Peyer's patch (tissue), 4 donors: ENCODE results near the gene RNH1. TPM values are rescaled to one million over a fixed set of nuclear protein-coding genes. Genes with fewer than 3 reads are reported as not detected.

Experiments used
- DNase-seq, 3 donors: peaks; one replicate each; pipeline ENCODE4 v3.0.0-alpha.2; 2017 to 2019
- H3K27ac ChIP-seq, 4 donors: fragments of 200-600 bp; sonication (generic); one replicate each; pipeline ENCODE4 v1.5.1; 2016 to 2019
- H3K27me3 ChIP-seq, 2 donors: fragments of 200-600 bp; sonication (generic); one replicate each; pipeline ENCODE4 v1.5.1; 2019
- H3K36me3 ChIP-seq, 3 donors: fragments of 200-600 bp; sonication (generic); one replicate each; pipeline ENCODE4 v1.5.1; 2016 to 2019
- H3K4me1 ChIP-seq, 4 donors: fragments of 200-600 bp; sonication (generic); one replicate each; pipeline ENCODE4 v1.5.1; 2016 to 2019
- H3K4me3 ChIP-seq, 4 donors: fragments of 200-600 bp; sonication (generic); 1 replicate in 3 of 4; 2 replicates in 1 of 4; pipeline ENCODE4 v1.5.1; 2016 to 2019; ENCODE audit warnings: mild to moderate bottlenecking in 1 of 4
- H3K9me3 ChIP-seq, 4 donors: fragments of 200-600 bp; sonication (generic); one replicate each; pipeline ENCODE4 v1.5.1; 2016 to 2019; ENCODE audit warnings: mild to moderate bottlenecking in 1 of 4
- POLR2A ChIP-seq, 2 donors: fragments of 450-650 bp; IDR thresholded peaks; one replicate each; pipeline ENCODE4 v1.5.1; 2017; ENCODE audit warnings: antibody characterized with exemption in 2 of 2, mild to moderate bottlenecking in 2 of 2, moderate library complexity in 2 of 2
- total RNA-seq, 4 donors: library from RNA; depleted of rRNA; stranded (reverse); fragments of >200 nt; gene quantifications; one replicate each; pipeline ENCODE4 v1.1.0, GENCODE V29; 2016
- TF ChIP-seq, protein P1 (sequence below), 6 experiments: fragments of 450-650 bp in 4 of 6; fragments of 200-600 bp in 2 of 6; sonication (generic) in 1 of 6; IDR thresholded peaks; one replicate each; pipeline ENCODE4 v1.5.1; 2017 to 2019; ENCODE audit warnings: antibody characterized with exemption in 6 of 6, mild to moderate bottlenecking in 3 of 6, moderate library complexity in 1 of 6

RNH1 gene
- total RNA-seq, 4 donors from 2014 or later = 130 to 157 (median 137) TPM

DNA sequence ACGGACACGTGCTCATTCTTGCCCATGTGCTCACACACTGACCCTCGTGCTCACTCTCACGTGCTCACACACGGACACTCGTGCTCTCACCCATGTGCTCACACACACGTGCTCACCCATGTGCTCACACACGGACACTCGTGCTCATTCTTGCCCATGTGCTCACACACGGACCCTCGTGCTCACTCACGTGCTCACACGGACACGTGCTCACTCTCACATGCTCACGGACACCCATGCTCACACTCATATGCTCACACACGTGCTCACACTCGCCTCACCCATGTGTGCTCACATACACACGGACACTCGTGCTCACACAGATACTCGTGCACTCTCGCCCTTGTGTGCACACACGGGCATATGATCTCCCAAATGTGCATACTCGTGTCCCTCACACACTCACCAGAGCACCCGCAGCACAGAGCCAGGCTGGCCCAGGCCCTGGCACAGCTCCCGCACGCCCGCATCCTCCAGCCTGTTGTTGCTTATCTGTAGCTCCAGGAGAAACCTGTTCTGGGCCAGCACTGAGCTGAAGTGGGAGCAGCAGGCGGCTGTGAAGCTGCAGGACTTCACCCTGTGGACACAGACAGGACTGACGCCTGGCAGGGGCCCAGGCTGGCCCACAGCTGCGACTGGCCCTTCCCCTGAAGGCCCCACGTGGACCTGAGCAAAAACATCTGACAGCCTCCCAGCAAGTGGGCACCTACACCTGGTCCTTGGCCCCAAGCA, 9.3 kb downstream of the RNH1 start:
- Histone ChIP-seq H3K36me3 (peaks cover 0 to 88% (median 0%) of the 10 kb centered on the region in 3 donors), H3K4me3 (no peak overlapping the region), H3K9me3 (no peaks in the 10 kb centered on the region), H3K4me1 (peaks cover 0 to 5% (median 1%) of the 10 kb centered on the region in 4 donors), H3K27ac (no peak overlapping the region), H3K27me3 (no peaks in the 10 kb centered on the region)
- DNase-seq = no peak
- no peak for TF ChIP-seq POLR2A (IDR thresholded peaks at IDR 0.05)
- TF ChIP-seq, protein P1, sequence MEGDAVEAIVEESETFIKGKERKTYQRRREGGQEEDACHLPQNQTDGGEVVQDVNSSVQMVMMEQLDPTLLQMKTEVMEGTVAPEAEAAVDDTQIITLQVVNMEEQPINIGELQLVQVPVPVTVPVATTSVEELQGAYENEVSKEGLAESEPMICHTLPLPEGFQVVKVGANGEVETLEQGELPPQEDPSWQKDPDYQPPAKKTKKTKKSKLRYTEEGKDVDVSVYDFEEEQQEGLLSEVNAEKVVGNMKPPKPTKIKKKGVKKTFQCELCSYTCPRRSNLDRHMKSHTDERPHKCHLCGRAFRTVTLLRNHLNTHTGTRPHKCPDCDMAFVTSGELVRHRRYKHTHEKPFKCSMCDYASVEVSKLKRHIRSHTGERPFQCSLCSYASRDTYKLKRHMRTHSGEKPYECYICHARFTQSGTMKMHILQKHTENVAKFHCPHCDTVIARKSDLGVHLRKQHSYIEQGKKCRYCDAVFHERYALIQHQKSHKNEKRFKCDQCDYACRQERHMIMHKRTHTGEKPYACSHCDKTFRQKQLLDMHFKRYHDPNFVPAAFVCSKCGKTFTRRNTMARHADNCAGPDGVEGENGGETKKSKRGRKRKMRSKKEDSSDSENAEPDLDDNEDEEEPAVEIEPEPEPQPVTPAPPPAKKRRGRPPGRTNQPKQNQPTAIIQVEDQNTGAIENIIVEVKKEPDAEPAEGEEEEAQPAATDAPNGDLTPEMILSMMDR (IDR thresholded peaks at IDR 0.05) = no peak

DNA sequence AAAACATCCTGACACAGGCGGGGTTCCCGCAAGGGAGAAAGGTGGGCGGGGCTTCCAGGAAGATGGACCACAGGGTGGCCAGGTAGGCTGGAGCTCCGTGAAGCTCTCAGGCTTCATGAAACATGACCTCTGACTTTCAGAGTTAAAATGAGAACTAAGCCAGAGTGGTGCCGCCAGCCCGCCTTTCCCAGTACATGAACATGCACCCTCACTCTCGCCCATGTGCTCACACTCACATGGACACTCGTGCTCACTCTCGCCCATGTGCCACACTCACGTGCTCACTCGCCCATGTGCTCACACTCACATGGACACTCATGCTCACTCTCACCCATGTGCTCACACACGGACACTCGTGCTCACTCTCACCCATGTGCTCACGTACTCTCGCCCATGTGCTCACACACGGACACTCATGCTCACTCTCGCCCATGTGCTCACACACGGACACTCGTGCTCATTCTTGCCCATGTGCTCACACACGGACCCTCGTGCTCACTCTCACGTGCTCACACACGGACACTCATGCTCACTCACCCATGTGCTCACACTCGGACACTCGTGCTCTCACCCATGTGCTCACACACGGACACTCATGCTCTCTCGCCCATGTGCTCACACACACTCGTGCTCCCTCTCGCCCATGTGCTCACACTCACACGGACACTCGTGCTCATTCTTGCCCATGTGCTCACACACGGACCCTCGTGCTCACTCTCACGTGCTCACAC, 10.0 kb downstream of the RNH1 start:
- Histone ChIP-seq H3K36me3 (peaks cover 0 to 89% (median 0%) of the 10 kb centered on the region in 3 donors), H3K27me3 (no peaks in the 10 kb centered on the region), H3K4me1 (no peaks in the 10 kb centered on the region), H3K27ac (no peak overlapping the region), H3K4me3 (no peak overlapping the region), H3K9me3 (no peaks in the 10 kb centered on the region)
- no peak for DNase-seq
- TF ChIP-seq, protein P1 (IDR thresholded peaks at IDR 0.05) = no peak
- TF ChIP-seq POLR2A (IDR thresholded peaks at IDR 0.05) = no peak

DNA sequence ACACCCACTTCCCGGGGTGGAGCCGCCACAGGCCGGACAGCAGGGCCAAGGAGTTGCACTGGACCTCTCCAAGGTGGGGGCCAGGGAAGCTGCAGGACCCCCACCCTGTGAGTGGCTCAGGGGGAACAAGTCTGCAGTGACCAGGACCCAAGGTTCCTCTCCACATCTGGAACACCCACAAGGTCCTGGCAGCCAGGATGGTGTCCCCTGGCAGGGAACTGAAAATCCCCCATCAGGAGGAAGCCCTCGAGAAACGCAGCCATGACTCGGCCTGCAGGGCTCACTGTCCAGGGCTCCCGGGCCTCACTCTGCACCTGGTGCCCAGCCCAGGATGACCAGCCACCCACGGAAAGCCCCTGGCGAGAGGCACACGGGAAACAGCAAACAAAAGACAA, 11.5 kb downstream of the RNH1 start:
- no peak overlapping the region for H3K4me3 ChIP-seq
- H3K36me3 ChIP-seq = peaks cover 0 to 74% (median 0%) of the 10 kb centered on the region in 3 donors
- TF ChIP-seq, protein P1 (IDR thresholded peaks at IDR 0.05) = no peak
- no peak for TF ChIP-seq POLR2A (IDR thresholded peaks at IDR 0.05)
- no peaks in the 10 kb centered on the region for H3K9me3 ChIP-seq
- DNase-seq = no peak
- no peak overlapping the region for H3K27ac ChIP-seq
- no peaks in the 10 kb centered on the region for H3K4me1 ChIP-seq
- H3K27me3 ChIP-seq = no peaks in the 10 kb centered on the region

DNA sequence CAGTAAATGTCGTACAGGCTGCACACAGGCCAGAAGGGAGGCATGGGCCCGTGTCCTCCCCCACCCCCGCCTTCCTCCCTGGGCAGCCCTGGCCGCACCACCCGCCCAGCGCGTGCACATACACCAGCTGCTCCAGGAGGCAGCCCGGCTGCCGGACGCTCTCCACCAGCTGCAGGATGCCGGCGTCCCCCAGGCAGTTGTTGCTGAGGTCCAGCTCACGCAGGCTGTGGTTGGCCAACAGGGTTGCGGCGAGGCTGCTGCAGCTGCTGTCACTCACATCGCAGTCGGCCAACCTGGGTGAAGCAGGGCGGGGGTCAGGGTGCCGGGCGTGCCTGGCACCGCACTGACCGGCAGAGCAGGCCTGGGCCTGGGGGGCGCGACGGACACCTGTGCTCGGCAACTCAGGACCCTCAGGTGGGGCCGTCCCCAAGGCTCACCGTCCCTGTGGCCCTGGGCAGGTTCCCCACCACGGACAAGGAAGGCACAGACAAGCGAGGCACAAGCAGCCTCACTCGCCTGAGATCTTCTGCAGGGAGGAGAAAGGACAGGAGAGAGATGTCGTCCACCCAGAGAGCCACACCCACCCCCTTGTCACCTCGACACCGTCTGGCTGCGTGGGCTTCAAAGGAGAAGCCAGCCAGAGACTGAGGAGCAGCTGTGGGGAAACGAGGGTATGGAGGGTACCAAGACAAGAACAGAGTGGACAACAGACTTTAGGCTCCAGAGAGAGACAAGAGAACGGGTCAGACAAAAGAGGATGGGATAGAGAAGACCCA, 12.1 kb downstream of the RNH1 start:
- Histone ChIP-seq H3K27me3 (no peaks in the 10 kb centered on the region), H3K36me3 (peaks cover 0 to 73% (median 0%) of the 10 kb centered on the region in 3 donors), H3K4me3 (no peak overlapping the region), H3K27ac (no peak overlapping the region), H3K9me3 (no peaks in the 10 kb centered on the region), H3K4me1 (no peaks in the 10 kb centered on the region)
- TF ChIP-seq, protein P1 (IDR thresholded peaks at IDR 0.05) = no peak
- TF ChIP-seq POLR2A (IDR thresholded peaks at IDR 0.05) = no peak
- DNase-seq = no peak

DNA sequence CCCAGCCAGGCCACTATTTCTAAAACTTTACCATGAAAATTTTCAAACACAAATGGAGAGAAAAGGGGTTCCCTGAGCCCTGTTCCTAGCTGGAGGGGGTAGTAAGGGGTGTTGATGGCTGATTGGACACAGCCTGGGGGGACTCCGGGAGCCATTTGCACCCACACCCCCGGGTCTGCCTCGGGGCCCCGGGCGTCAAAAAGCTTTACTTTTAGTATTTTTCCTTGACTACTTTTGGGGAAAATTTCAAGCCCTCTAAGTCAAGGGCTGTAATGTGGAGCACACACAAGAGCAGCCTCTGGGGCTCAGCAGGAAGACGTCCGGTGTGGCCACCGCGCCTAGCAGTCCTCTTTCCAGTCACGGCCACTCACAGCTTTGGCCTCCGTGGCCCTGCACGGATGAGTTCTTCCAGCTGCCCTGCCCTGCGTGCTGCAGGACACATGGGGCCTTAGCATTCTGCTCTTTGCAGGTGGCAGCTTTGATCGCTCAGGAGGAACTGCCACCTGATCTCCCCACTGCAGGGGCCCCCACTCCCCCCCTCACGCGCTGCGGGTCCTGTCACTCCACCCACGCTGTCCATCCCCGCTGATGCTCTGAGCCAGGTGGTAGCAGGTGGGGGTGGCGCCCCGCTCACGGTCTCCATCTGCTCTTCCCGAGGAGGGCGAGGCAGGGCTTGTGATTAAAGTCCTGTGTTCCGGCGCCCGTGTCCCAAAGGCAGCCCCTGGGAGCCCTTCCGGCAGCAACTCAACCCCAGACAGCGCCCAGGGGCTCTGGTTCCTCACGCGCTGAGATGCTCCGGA, 14.4 kb downstream of the RNH1 start:
- Histone ChIP-seq H3K9me3 (no peaks in the 10 kb centered on the region), H3K36me3 (peaks cover 0 to 58% (median 0%) of the 10 kb centered on the region in 3 donors), H3K4me3 (no peak overlapping the region), H3K27me3 (no peaks in the 10 kb centered on the region), H3K4me1 (no peaks in the 10 kb centered on the region), H3K27ac (no peak overlapping the region)
- TF ChIP-seq, protein P1 (IDR thresholded peaks at IDR 0.05) = no peak
- no peak for TF ChIP-seq POLR2A (IDR thresholded peaks at IDR 0.05)
- DNase-seq = peak in 2 of 3 donors; percentile 58 to 72
